Erythroblast (primary cell): Measurements from ENCODE around the gene CECR2.

Experiments used
- GATA1 ChIP-seq: IDR thresholded peaks from 2 replicates; pipeline ENCODE4 v1.6.1; 2011; ENCODE audit warnings: low read depth, mild to moderate bottlenecking, control low read depth, low read length, moderate library complexity
- POLR2A ChIP-seq: IDR thresholded peaks from 2 replicates; pipeline ENCODE4 v1.6.1; 2011; ENCODE audit warnings: mild to moderate bottlenecking, low read length

DNA sequence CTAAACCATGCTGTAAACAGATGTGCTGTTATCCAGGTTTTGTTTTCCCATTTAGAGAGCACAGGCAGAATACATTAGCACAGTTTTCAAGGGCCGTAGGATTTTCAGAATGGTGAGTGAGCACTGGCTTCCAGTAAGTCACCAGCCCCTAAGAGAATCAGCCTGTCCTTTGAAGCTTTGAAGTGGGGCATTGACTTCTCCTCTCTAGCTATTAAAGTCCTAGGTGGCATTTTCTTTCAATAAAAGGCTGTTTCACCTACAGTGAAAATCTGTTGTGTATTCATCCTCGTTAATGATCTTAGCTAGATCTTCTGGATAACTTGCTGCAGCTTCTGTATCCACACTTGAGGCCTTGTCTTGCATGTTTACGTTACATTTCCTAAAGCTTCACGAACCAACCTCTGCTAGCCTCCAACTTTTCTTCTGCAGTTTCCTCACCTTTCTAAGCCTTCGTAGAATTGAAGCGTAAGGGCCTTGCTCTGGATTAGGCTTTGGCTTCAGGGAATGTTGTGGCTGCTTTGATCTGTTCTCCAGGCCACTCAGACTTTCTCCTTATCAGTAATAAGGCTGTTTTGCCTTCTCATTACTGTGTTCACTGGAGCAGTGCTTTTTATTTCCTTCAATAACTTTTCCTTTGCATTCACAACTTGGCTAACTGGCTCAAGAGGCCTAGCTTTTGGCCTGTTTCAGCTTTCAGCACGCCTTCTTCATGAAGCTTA lies 15.5 kb downstream of the CECR2 start:
- no peak for TF ChIP-seq GATA1
- no peak for TF ChIP-seq POLR2A
